GM12874 (cell line): ENCODE results near the gene RGS10.

Experiments
- CTCF ChIP-seq: IDR thresholded peaks from 2 replicates; pipeline ENCODE4 v1.5.1; 2011; ENCODE audit warnings: low read depth, mild to moderate bottlenecking, control low read depth, low read length, moderate library complexity; ENCODE audit not compliant: insufficient read depth

Gene RGS10

DNA sequence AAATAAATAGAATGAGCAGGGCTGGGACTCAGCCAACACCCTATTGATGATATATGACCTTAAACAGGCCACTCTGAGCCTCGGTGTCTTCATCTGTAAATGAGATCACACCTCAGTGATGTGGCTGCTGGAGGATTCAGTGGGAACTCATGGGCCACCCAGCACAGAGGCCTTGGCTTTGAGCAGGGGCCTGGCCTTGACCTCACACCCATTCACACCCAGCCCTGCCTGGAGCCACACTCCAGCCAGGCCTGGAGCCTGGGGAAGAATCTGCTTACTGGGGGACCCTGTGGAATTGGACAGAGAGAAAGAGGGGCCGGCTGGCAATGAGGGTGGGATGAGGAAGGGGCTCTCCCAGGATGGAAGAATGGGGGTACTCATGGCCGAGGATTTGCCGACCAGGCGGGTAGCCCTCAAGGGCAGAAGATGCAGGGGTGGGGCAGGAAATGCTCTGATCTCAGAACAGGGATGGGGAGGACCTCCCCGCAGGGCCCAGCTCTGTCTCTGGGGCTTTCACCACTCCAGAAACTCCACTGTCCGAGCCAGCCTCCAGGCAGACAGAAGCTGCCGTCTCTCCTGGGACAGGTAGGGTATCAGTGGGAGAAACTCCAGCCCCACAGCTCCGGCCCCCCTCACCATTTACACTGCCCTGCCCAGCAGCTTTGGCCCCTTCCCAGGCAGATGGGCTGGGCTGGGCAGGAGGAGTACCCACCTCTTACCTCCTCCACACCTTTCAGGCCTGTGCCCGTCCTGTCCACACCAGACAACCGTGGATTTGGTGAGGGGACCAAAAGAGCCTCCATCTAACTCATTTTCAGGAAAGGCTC lies 81.9 kb downstream of the RGS10 start:
- TF ChIP-seq CTCF = no peak

- TF ChIP-seq CTCF = no peak
These were observed 82.7 kb downstream of the RGS10 start for GRCh38 chr10:119459681-119460340.

GRCh38 chr10:119457966-119458766 lies 84.4 kb downstream of the RGS10 start:
- no peak for TF ChIP-seq CTCF

- TF ChIP-seq CTCF = no peak
These were observed 86.1 kb downstream of the RGS10 start for GRCh38 chr10:119456435-119456810.

- no peak for TF ChIP-seq CTCF
These were observed 86.7 kb downstream of the RGS10 start for GRCh38 chr10:119455609-119456434.

GRCh38 chr10:119454990-119455389 lies 87.5 kb downstream of the RGS10 start:
- no peak for TF ChIP-seq CTCF

DNA sequence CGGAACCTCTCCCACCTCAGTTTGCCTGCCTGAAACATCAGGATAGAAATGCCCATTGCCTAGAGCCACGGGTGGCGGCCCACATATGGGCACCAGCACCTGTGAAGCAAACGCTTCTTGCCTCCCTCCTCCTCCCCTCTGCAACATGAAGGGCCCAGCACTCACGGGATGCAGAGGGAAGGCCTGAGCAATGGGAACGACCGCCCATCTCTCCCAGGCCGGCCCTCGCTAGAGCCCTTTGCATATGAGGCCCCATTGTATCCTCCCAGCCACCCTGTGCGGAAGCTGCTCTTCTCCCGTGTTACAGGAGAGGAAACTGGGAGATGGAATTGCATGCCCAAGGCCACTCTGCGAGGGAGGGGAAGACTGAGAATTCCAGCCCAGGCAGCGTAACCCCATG lies 88.2 kb downstream of the RGS10 start:
- no peak for TF ChIP-seq CTCF
